ENCODE data around the gene ASCC2.

ASCC2 gene

DNA sequence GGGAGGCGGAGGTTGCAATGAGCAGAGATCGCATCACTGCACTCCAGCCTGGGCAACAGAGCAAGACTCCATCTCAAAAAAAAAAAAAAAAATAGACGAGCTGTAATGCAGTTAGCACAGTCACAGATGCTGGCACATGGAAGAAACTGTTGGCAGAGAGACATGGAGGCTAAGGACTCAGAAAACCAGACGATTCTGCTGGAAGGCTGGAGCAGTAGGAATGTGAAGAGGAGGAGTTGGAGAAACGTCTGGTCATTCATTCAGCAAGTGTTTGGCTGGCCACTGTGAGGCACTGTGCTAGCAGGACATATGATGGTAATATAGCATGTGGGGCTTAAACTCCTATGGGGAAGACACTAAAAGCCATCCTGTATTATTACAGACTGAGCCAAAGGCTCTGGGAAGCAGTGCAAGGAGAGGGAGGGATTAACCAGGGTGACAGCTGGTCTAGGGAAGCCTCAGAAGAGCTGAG lies 65.9 kb downstream of the ASCC2 start:
- H3K27ac ChIP-seq (ENCODE audit: low read depth, low read length, severe bottlenecking) = peak overlapping the region; percentile 49
- no peaks in the 10 kb centered on the region for H3K9me3 ChIP-seq (ENCODE audit: control insufficient read depth, low read length)
- H3K4me3 ChIP-seq (ENCODE audit: extremely low read depth, insufficient read depth, low read length, poor library complexity, severe bottlenecking) = no peak overlapping the region
- peaks cover 8% of the 10 kb centered on the region for H3K4me1 ChIP-seq (ENCODE audit: control insufficient read depth, insufficient read depth, low read length, poor library complexity, severe bottlenecking)
- peaks cover 25% of the 10 kb centered on the region for H3K36me3 ChIP-seq (ENCODE audit: control insufficient read depth, insufficient read depth, low read length)
- WGBS, 2 experiments (ENCODE audit: insufficient coverage in 2 of 2) = 51 to 58% methylated on average over 2 to 5 of the region's 5 CpGs

DNA sequence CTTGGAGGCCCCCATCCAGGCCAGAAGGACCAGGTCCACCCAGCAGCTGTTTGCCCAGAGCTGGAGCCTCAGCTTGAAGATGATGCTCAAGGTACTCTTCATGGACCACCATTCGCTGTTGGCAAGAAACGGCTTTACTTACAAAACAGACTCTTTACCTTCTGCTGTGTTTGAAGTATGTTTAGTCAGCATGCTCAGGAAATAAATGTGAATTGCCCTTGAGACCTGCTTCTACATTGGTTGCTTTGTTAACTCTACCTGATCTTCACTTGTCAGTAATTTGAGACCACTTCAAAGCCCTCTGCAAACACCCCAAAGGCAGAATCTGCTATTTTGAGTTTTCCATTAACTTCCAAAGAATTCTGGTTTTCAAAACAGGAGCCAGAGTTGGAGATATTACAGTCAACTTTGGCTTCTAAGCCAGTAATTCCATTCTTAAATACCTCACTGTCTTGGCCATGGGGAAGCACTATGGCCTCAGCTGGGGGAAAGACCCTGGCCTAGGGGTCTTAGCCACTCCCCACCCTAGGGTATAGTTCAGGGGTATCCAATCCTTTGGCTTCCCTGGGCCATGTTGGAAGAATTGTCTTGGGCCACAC lies 68.3 kb downstream of the ASCC2 start:
- H3K4me3 ChIP-seq (ENCODE audit: extremely low read depth, insufficient read depth, low read length, poor library complexity, severe bottlenecking) = no peak overlapping the region
- H3K9me3 ChIP-seq (ENCODE audit: control insufficient read depth, low read length) = no peaks in the 10 kb centered on the region
- H3K27ac ChIP-seq (ENCODE audit: low read depth, low read length, severe bottlenecking) = no peak overlapping the region
- H3K4me1 ChIP-seq (ENCODE audit: control insufficient read depth, insufficient read depth, low read length, poor library complexity, severe bottlenecking) = peaks cover 8% of the 10 kb centered on the region
- H3K36me3 ChIP-seq (ENCODE audit: control insufficient read depth, insufficient read depth, low read length) = peaks cover 25% of the 10 kb centered on the region
- 100% methylated on average over 1 of the region's 2 CpGs; no CpG with 5 or more reads in 1 of the 2 experiments for WGBS, 2 experiments (ENCODE audit: insufficient coverage in 2 of 2)

DNA sequence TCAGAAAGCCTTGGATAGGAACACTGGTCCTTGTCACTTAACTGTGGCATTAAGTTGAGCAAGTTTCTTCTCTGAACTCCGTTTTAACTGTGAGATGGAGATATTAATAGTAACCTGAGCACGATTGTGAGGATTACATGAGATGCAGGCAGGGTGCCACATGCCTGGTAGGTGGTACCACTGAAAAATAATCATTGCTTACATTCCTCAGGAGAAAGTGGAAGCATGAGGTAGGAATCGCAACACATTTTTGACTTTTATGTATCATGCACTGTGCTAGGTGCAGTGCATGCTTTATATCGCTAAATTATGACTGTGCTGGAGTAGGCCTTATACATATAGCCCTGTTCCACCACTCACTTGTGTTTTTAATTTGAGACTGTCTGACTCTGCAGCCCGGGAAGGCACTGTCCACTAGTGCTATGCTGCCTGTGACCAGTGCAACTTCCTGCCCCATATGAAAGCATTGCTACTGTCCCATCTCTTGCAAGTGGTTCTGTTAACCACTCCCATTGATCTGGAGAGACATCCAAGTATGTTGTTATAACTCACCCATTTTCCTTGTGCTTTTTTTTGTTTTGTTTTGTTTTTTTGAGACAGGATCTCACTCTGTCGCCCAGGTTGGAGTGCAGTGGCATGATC lies 69.9 kb downstream of the ASCC2 start:
- H3K4me1 ChIP-seq (ENCODE audit: control insufficient read depth, insufficient read depth, low read length, poor library complexity, severe bottlenecking) = peaks cover 8% of the 10 kb centered on the region
- H3K36me3 ChIP-seq (ENCODE audit: control insufficient read depth, insufficient read depth, low read length) = peaks cover 25% of the 10 kb centered on the region
- peak overlapping the region; percentile 91 for H3K4me3 ChIP-seq (ENCODE audit: extremely low read depth, insufficient read depth, low read length, poor library complexity, severe bottlenecking)
- no peak overlapping the region for H3K27ac ChIP-seq (ENCODE audit: low read depth, low read length, severe bottlenecking)
- WGBS, 2 experiments (ENCODE audit: insufficient coverage in 2 of 2) = 52 to 77% methylated on average over 4 to 5 of the region's 6 CpGs
- H3K9me3 ChIP-seq (ENCODE audit: control insufficient read depth, low read length) = no peaks in the 10 kb centered on the region

DNA sequence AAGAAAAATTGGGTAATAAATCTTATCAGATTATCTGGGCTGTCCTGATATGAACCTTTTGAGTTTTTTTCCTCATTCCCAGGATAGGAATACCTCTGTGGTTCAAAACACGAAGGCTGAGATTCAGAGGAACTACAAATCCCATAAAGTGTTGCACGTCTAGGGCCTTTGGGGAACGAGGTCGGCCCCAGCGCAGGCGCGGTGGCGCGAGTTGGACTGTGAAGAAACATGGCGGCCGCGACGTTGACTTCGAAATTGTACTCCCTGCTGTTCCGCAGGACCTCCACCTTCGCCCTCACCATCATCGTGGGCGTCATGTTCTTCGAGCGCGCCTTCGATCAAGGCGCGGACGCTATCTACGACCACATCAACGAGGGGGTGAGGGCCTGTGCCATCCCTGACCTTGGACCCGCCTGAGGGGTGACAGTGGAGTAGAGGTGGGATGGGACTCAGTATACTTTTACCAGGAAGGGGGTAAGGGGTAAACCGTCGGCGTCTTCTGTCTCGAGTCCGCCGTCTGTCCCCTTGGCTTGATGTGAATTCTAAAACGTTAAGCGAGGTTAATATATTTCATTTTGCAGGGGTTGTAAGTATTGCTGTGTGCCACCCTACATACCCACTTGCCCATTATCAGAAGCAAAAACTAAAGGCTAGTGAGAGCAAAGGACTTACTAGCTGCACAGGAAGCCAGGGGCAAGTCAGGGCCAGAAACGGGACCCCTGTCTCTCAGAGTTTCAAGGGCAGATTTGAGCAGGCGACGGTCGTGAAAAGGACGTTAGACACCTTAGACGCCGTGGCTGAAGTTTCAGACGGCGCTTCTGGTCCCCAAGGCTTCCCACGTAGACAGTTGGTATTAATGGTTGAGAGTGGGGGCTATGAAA lies 70.7 kb downstream of the ASCC2 start, which contains the start of gene UQCR10:
TSS of gene UQCR10 (plus strand) at position 199 of the 881 bp plus-strand sequence. CDS start at position 229, 30 bp downstream.
- Histone ChIP-seq H3K36me3 (ENCODE audit: control insufficient read depth, insufficient read depth, low read length) (peaks cover 25% of the 10 kb centered on the region), H3K9me3 (ENCODE audit: control insufficient read depth, low read length) (no peaks in the 10 kb centered on the region), H3K4me1 (ENCODE audit: control insufficient read depth, insufficient read depth, low read length, poor library complexity, severe bottlenecking) (peaks cover 8% of the 10 kb centered on the region), H3K4me3 (ENCODE audit: extremely low read depth, insufficient read depth, low read length, poor library complexity, severe bottlenecking) (peak within 1 kb of the TSS; percentile 91), H3K27ac (ENCODE audit: low read depth, low read length, severe bottlenecking) (peak within 1 kb of the TSS; percentile 67)
- WGBS, 2 experiments (ENCODE audit: insufficient coverage in 2 of 2) = 1 to 3% methylated on average over 34 to 43 of the region's 46 CpGs

DNA sequence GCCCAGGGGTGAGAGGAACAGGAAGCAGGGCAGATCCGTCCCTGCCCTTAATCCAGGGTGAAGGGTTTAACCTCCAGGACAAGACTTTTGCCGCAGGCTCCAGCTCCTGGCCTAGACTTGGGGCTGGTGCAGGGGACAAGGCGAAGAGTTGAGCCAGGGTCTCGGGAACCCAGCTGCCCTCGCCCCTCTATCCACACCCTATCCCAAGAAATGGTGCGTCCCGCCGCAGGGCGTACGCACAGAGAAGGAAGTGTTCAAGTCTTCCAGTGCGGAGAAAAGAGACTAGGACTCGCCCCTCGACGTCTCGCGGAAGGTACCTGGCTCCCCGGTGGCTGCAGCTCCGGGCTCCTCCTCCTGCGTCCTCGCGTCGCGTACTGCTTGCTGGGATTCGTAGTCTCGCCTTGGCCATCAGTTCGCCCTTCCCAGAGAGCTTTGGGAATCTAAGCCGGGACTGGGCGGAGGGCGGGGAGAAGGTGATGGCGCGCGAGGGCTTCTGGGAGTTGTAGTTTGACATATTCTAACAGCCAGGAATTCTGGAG lies 71.4 kb downstream of the ASCC2 start, which contains the start of gene ZMAT5:
TSS of gene ZMAT5 (minus strand) at position 376 of the 539 bp plus-strand sequence. CDS start 18,463 bp downstream, outside the sequence.
- 1 to 3% methylated on average over 23 to 24 of the region's 32 CpGs for WGBS, 2 experiments (ENCODE audit: insufficient coverage in 2 of 2)
- Histone ChIP-seq H3K4me3 (ENCODE audit: extremely low read depth, insufficient read depth, low read length, poor library complexity, severe bottlenecking) (peak within 1 kb of the TSS; percentile 91), H3K27ac (ENCODE audit: low read depth, low read length, severe bottlenecking) (peak within 1 kb of the TSS; percentile 67), H3K9me3 (ENCODE audit: control insufficient read depth, low read length) (no peaks in the 10 kb centered on the region), H3K36me3 (ENCODE audit: control insufficient read depth, insufficient read depth, low read length) (peaks cover 25% of the 10 kb centered on the region), H3K4me1 (ENCODE audit: control insufficient read depth, insufficient read depth, low read length, poor library complexity, severe bottlenecking) (peaks cover 8% of the 10 kb centered on the region)

DNA sequence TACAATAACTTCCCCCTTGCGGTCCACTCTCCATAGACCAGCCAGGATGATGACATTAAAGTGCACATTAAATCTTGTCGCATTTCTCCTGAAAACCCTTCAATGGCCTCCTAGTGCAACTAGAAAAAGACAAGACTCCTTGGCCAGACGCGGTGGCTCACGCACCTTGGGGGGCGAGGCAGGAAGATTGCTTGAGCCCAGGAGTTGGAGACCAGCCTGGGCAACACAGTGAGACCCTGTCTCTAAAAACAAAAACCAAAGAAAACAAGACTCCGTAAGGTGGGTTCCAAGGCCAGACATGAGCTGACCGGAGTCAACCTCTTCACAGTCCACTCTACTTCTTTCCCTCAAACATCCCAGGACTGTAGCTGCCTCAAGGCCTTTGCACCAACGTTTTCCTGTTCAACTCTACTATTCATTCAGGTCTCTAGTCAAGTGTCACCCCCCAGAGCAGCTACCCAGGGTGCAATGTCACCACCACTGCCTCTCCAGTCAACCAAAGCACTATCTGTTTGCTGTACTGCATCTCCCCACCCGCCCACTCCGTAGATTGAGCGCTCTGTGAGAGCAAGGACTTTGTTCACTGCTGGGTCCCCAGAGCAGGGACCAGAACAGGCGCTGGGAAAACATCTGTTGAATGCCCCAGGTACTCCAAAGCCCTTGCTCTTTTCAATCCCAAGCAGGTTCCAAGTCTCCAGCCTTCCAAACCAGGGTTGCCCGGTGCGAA lies 72.0 kb downstream of the ASCC2 start:
- Histone ChIP-seq H3K9me3 (ENCODE audit: control insufficient read depth, low read length) (no peaks in the 10 kb centered on the region), H3K36me3 (ENCODE audit: control insufficient read depth, insufficient read depth, low read length) (peaks cover 25% of the 10 kb centered on the region), H3K27ac (ENCODE audit: low read depth, low read length, severe bottlenecking) (peak overlapping the region; percentile 67), H3K4me1 (ENCODE audit: control insufficient read depth, insufficient read depth, low read length, poor library complexity, severe bottlenecking) (peaks cover 8% of the 10 kb centered on the region), H3K4me3 (ENCODE audit: extremely low read depth, insufficient read depth, low read length, poor library complexity, severe bottlenecking) (peak overlapping the region; percentile 91)
- 63 to 73% methylated on average over 14 to 15 of the region's 15 CpGs for WGBS, 2 experiments (ENCODE audit: insufficient coverage in 2 of 2)

DNA sequence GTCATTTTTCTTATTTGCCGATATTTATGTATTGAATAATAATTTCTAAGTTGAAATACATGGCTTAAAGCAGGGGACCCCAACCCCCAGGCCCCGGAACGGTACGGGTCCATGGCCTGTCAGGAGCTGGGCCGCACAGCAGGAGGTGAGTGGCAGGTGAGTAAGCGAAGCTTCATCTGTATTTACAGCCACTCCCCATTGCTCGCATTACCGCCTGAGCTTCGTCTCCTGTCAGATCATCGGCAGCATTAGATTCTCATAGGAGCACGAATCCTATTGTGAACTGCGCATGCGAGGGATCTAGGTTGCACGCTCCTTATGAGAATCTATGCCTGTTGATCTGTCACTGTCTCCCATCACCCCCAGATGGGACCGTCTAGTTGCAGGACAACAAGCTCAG lies 75.8 kb downstream of the ASCC2 start:
- Histone ChIP-seq H3K36me3 (ENCODE audit: control insufficient read depth, insufficient read depth, low read length) (no peaks in the 10 kb centered on the region), H3K27ac (ENCODE audit: low read depth, low read length, severe bottlenecking) (no peak overlapping the region), H3K4me3 (ENCODE audit: extremely low read depth, insufficient read depth, low read length, poor library complexity, severe bottlenecking) (no peak overlapping the region), H3K4me1 (ENCODE audit: control insufficient read depth, insufficient read depth, low read length, poor library complexity, severe bottlenecking) (no peaks in the 10 kb centered on the region), H3K9me3 (ENCODE audit: control insufficient read depth, low read length) (no peaks in the 10 kb centered on the region)
- WGBS, 2 experiments (ENCODE audit: insufficient coverage in 2 of 2) = 71 to 73% methylated on average over 12 to 14 of the region's 15 CpGs

DNA sequence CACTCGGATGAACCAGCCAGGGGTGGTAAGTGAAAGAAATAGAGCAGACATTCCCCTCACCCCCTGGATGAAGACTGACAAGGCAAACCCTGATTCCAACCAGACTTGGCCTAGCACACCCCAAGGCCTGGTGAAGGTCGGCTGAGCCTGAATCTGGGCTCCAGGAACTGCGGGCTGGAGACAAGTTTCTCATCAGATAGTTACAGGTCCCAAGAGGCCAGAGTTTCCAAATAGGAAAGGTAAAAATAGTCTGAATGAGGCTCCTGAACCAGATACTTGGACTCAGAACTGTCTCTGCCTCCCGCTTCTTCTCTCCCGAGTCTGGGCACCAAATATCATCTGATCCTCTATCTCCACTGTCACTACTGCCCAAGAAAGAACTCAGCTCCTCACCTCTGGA lies 79.1 kb downstream of the ASCC2 start:
- 83 to 97% methylated on average over 3 to 4 of the region's 5 CpGs for WGBS, 2 experiments (ENCODE audit: insufficient coverage in 2 of 2)
- H3K36me3 ChIP-seq (ENCODE audit: control insufficient read depth, insufficient read depth, low read length) = no peaks in the 10 kb centered on the region
- no peak overlapping the region for H3K4me3 ChIP-seq (ENCODE audit: extremely low read depth, insufficient read depth, low read length, poor library complexity, severe bottlenecking)
- H3K4me1 ChIP-seq (ENCODE audit: control insufficient read depth, insufficient read depth, low read length, poor library complexity, severe bottlenecking) = no peaks in the 10 kb centered on the region
- H3K9me3 ChIP-seq (ENCODE audit: control insufficient read depth, low read length) = no peaks in the 10 kb centered on the region
- peak overlapping the region; percentile 5 for H3K27ac ChIP-seq (ENCODE audit: low read depth, low read length, severe bottlenecking)

DNA sequence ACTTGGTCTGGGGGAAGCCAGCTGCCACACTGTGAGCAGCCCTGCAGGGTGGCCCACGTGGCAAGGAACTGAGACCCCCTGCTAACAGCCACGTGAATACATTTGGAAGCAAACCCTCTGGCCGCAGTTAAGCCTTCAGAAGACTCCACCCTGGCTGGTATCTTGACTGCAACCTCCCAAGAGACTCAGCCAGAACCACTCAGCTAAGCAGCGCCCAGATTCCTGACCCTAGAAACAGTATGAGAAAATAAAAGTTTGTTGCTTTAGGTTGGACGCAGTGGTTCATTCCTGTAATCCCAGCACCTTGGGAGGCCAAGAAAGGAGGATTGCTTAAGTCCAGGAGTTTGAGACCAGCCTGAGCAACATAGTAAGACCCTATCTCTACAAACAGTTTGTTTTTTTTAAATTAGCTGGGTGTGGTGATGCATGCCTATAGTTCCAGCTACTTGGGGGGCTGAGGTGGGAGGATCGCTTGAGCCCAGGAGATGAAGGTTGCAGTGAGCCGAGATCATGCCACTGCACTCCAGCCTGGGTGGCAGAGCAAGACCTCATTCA lies 79.9 kb downstream of the ASCC2 start:
- Histone ChIP-seq H3K27ac (ENCODE audit: low read depth, low read length, severe bottlenecking) (no peak overlapping the region), H3K36me3 (ENCODE audit: control insufficient read depth, insufficient read depth, low read length) (no peaks in the 10 kb centered on the region), H3K9me3 (ENCODE audit: control insufficient read depth, low read length) (no peaks in the 10 kb centered on the region), H3K4me3 (ENCODE audit: extremely low read depth, insufficient read depth, low read length, poor library complexity, severe bottlenecking) (no peak overlapping the region), H3K4me1 (ENCODE audit: control insufficient read depth, insufficient read depth, low read length, poor library complexity, severe bottlenecking) (no peaks in the 10 kb centered on the region)
- 65 to 72% methylated on average over 3 to 6 of the region's 7 CpGs for WGBS, 2 experiments (ENCODE audit: insufficient coverage in 2 of 2)

Measured in mesodermal cell (in vitro differentiated cells).